Dedifferentiated amniotic fluid mesenchymal stem cell (primary cell): Measurements from ENCODE around the gene EFCAB8.
"Not testable (repeated sequence)": the region's sequence is repeated elsewhere in the genome, so short reads cannot be mapped to it uniquely, and the experiment has no call there.

Experiments used
- DNase-seq: peaks from one replicate; pipeline ENCODE4 v3.0.0-alpha.2; 2016; ENCODE audit errors: extremely low spot score

The EFCAB8 gene

GRCh38 chr20:32972181-32973076, 113.7 kb downstream of the EFCAB8 start:
- DNase-seq, result no peak

GRCh38 chr20:32973077-32973717, 114.5 kb downstream of the EFCAB8 start:
- no peak for DNase-seq

DNA sequence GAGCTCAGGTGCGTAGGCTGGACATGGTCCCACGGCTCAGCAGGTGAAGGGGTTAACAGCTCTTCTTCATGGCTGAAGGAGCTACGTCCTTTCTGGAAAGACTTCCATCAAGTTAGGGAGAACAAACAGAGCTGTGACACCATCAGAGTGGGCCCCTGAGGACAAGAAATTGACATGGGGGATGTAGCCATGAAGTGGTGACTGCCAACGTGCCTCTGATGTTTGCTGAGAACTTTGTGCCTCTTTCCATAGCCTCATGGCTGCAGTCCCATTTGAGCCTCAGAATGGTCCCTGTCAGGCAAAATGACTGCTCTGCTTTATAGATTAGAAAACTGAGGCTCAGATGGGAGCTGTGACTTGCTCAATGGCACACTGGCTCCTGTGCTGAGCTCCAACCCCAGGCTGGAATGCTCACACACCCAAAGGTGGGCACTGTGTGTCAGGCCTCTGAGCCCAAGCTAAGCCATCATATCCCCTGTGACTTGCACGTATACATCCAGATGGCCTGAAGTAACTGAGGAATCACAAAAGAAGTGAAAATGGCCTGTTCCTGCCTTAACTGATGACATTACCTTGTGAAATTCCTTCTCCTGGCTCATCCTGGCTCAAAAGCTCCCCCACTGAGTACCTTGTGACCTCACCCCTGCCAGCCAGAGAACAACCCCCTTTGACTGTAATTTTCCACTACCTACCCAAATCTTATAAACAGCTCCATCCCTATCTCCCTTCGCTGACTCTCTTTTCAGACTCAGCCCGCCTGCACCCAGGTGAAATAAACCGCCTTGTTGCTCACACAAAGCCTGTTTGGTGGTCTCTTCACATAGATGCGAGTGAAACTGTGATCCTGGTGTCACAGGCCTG, 115.7 kb downstream of the EFCAB8 start:
- DNase-seq, result not testable (repeated sequence)

DNA sequence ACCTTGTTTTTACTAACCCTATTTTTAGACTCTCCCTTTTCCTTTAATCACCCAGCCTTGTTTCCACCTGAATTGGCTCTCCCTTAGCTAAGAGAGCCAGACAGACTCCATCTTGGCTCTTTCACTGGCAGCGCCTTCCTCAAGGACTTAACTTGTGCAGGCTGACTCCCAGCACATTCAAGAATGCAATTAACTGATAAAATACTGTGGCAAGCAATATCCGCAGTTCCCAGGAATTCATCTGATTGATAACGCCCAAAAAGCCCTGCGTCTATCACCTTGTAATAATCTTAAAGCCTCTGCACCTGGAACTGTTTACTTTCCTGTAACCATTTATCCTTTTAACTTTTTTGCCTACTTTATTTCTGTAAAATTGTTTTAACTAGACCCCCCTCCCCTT, 116.4 kb downstream of the EFCAB8 start:
- DNase-seq, result not testable (repeated sequence)

DNA sequence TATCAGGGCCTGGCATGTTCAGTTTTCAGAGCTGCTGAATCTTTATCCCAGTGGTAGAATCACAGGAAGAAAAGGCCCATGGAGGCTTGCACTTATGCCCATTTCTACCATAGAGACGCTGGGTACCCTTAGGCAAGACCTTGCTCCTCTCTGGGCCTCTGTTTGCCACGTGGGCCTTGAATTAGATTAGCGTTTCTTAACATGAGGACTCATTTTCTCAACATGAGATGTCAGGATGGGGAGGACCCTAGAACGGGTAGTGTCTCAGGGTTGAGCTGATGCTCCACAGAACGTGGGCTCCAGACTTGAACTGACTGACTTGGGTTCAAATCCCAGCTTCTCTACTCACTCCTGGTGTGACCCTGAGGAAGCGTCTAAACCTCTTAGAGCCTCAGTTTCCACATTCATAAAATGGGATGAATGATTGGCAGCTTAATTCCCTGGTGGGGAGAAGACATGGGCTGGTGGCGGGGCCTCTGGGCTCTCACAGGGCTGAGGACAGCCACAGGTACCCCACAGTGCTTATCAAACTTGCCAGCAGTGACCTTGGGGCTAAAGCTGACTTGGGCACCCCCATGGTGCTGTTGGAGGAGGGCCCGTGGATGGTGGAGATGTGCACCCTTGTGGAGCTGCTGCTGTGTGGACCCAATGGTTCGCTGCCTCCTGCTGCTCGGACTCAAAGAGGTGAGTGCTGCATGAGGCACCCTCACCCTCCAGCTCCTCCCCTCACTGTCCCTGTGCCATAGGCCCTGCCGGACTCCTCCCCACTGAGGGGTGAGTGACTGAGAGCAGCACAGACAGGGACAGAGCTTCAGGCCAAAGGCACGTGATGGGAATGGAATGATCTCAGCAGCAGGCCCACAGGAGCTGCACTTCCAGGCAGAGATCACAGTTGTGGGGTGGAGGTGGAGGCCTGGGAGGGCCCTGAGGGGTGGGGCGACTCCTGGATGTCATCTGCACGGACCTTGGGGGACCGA, 117.3 kb downstream of the EFCAB8 start:
- no peak for DNase-seq

GRCh38 chr20:32976746-32977145, 118.0 kb downstream of the EFCAB8 start:
- DNase-seq, result no peak

- no peak for DNase-seq
Measured at GRCh38 chr20:32977281-32978008, 118.7 kb downstream of the EFCAB8 start.

DNA sequence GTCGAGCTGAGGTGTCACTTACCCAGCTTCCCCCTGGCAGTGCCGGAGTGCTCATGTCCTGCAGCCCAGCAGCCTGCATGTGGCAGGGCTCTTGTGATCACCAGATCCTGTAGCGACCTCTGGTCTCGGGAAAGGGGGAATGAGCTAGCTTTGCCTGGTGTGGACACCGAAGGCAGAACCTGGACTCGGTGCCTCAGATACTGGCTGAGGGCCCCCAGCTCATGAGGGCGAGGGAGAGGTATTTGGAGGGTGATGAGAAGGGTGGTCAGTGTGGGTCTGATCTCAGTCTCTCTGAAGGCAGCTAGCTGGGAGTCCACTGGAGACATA, 119.2 kb downstream of the EFCAB8 start:
- DNase-seq, result no peak

- DNase-seq, result no peak
Measured at GRCh38 chr20:32979201-32979998, 120.7 kb downstream of the EFCAB8 start.

DNA sequence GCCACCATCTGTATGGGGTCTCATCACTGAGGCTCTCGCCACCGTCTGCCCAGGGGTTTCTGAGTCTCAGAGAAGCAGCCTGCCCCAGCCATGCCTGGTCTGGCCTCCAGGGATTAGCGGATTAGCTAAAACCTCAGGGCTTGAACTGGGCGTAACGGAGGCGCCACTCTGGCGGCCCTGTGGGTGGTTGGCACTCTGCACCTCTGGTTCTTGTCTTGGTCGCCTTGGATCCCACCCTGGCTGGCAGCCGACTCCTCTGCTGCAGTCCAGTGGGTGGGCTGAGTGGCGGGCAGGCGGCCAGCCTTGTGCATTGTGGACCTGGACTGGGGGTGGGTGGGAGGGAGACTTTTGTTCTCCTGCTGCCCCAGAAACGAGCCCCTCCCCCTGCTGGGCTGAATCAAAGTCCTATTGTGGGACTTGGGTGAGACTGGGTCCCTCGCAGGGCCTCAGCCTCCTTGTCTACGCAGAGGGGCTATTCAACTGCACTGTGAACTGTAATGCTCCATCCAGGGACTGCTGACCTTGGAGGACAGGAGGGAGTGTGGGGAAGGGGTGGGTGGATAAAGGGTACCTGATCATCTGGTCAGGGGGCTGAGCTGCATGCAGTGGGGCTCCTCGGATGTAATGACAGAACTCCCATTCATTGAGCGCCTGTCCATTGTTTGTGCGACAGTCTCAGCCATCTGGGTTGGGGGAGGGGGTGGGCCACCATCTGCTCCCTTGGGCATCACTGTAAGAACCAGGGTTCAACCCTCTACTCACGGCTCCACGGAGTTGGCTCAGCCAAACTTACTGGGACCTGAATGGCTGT, 121.6 kb downstream of the EFCAB8 start:
- DNase-seq, result no peak

GRCh38 chr20:32980990-32981389, 122.3 kb downstream of the EFCAB8 start:
- DNase-seq, result no peak

GRCh38 chr20:32982617-32983458, 124.1 kb downstream of the EFCAB8 start:
- DNase-seq, result no peak

GRCh38 chr20:32983459-32984112, 124.9 kb downstream of the EFCAB8 start:
- DNase-seq, result no peak

GRCh38 chr20:32984196-32984595, 125.5 kb downstream of the EFCAB8 start:
- DNase-seq, result no peak

DNA sequence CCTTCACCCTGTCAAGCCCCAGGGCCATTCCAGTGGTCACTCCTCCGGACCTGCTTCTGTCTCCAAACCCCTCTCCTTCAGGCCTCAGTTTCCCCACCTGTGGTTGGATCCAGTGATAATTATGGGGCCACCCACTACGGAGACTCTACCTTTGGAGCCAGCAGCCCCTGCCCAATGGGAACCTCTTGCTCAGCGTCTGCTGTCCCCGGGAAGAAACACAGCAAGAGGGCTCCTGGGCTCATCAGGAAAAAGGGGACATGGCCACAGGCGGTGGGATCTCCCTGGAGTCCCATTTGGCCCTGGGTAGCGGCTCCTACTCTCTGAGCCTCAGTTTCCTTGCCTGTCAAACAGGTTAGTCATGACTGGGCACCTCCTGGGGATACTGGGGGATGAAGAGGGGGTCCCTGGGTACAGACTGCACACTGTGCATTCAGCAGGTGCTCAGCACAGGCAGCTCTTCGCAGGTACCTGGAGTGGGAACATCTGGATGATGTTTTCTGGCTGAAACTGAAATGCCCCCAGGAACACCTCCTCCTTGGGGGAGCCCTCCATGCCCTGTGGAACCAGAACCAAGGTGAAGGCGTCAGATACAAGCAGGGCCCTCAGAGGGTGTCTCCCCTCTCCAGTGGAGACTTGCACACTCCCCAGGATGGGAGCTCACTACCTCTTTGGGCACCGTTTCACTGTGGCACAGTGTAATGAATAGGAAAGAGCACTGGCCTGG, 126.1 kb downstream of the EFCAB8 start:
- DNase-seq, result no peak

GRCh38 chr20:32985596-32985995, 126.9 kb downstream of the EFCAB8 start:
- DNase-seq, result no peak
